ENCODE results near the gene UACA.

GRCh38 chr15:70762469-70763119, 764 bp downstream of the UACA start:
- TF ChIP-seq, protein P1, sequence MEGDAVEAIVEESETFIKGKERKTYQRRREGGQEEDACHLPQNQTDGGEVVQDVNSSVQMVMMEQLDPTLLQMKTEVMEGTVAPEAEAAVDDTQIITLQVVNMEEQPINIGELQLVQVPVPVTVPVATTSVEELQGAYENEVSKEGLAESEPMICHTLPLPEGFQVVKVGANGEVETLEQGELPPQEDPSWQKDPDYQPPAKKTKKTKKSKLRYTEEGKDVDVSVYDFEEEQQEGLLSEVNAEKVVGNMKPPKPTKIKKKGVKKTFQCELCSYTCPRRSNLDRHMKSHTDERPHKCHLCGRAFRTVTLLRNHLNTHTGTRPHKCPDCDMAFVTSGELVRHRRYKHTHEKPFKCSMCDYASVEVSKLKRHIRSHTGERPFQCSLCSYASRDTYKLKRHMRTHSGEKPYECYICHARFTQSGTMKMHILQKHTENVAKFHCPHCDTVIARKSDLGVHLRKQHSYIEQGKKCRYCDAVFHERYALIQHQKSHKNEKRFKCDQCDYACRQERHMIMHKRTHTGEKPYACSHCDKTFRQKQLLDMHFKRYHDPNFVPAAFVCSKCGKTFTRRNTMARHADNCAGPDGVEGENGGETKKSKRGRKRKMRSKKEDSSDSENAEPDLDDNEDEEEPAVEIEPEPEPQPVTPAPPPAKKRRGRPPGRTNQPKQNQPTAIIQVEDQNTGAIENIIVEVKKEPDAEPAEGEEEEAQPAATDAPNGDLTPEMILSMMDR (IDR thresholded peaks at IDR 0.05), result no peak
- TF ChIP-seq POLR2A (IDR thresholded peaks at IDR 0.05), result peak in 2 of 3 donors; percentile 6 to 36

Measured in body of pancreas (tissue), 4 donors.